Endometrium (tissue), 2 donors: ENCODE measurements around the gene ARHGEF19.
"Not testable (repeated sequence)": the region's sequence is repeated elsewhere in the genome, so short reads cannot be mapped to it uniquely, and the experiment has no call there.

Source experiments
- FAIRE-seq: peaks from 2 replicates; lab custom pipeline; 2012; peaks lifted over from hg19 to GRCh38; lab: Jason Lieb, UNC
- donor health status: control.
- donor health status: control.

ARHGEF19 gene

DNA sequence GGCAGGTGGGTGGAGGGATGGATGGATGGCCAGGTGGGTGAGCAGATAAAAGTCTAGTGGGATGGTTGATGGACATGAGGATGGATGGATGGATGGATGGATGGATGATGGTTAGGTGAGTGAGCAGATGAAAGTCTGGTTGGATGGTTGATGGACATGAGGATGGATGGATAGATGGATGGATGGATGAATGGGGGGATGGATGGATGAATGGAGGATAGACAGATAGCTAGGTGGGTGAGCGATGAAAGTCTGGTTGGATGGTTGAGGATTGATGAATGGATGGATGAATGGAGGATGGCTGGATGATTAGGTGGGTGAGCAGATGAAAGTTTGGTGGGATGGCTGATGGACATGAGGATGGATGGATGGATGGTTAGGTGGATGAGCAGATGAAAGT, 9.0 kb upstream of the ARHGEF19 start:
- no peak for FAIRE-seq

DNA sequence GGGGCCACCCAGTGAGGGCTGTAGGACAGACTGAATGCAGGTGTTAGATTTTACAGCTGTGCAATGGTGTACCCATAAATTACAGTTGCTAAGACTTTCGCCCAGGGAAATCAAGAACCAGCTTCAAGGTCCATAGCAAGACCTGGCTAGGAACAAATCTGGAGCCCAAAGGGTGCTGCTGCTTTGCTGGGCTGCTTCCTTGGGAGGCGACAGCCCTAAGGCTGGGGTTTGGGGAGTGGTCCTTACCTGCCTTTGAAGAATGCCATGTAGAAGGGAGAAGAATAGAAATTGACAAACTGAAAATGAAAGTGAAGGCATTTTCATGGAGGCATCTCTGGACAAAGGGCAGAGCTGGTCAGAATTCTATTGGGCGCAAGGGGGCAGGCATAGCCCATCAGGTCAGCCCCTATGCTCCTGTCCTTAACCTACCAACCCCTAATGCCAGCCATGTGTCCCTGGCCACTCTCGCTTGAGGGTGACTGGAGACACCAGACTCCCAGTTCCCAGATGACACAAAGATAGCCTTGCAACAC, 7.6 kb upstream of the ARHGEF19 start:
- no peak for FAIRE-seq

DNA sequence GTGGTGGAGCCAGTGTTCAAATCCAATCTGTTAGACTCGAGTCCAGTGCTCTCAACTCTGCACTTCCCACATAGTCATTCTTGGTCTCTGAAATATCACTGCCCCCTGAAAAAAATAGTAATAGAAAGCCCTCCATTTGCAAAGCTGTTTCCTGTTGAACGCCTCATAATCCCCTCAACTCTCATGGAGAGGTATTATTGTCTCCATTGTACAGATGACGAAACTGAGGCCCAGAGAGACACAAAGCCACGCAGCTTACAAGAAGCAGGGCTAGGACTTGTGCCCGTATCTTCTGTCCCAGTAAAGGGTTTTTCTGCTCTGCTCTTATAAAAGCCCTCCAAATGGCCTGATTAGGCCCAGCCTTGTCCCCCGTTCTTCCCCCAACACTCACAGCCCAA, 6.2 kb upstream of the ARHGEF19 start:
- FAIRE-seq: no peak

GRCh38 chr1:16218014-16218673, 5.7 kb upstream of the ARHGEF19 start:
- FAIRE-seq: no peak

DNA sequence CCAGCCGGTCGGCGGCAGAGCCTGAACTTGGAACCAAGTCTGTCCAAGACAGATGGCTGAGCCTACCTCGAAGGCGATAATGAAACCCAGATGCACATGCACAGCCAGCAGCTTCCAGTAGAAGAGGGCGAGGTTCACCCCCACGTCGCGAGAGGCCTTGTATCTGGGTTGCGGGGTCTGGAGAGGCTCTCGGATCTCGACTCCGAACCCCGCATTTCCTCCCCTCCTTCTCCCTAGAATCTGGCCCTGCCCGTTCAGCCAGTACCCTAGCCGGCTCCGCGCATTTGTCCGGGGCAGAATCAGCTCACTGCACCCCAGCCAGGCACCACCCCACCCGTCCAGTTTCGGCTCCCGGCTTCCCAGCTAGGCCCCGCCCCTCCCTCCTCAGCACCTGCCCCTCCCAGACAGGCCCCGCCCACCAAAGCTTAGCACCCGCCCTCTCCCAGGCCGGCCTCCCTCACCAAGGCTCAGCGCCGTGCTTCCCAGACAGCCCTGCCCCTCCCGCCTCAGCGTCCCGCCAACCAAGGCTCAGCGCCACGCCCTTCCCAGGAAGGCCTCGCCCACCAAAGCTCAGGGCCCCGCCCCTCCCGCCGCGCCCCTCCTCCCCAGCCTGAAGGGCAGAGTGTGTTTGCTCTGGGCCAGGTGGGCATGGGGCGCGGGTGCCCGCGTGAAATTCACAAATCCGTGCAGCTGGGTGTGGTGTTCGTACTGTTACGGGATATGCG, 4.8 kb upstream of the ARHGEF19 start:
- no peak for FAIRE-seq

GRCh38 chr1:16215882-16216753, 3.7 kb upstream of the ARHGEF19 start:
- FAIRE-seq: no peak

DNA sequence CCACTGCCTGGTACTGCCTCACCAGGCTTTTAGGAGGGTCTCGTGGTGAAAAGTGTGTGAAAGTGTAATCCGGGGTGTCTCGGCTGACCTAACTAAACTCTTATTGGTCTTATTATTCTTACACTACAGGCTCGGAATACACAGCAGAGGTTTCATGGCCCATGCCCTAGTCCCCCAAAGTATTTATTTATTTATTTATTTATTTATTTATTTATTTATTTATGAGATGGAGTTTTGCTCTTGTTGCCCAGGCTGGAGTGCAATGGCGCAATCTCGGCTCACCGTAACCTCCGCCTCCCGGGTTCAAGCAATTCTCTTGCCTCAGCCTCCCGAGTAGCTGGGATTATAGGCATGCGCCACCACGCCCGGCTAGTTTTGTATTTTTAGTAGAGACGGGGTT, 2.8 kb upstream of the ARHGEF19 start:
- not testable (repeated sequence) for FAIRE-seq

GRCh38 chr1:16213544-16213943, 1.1 kb upstream of the ARHGEF19 start:
- not testable (repeated sequence) for FAIRE-seq

DNA sequence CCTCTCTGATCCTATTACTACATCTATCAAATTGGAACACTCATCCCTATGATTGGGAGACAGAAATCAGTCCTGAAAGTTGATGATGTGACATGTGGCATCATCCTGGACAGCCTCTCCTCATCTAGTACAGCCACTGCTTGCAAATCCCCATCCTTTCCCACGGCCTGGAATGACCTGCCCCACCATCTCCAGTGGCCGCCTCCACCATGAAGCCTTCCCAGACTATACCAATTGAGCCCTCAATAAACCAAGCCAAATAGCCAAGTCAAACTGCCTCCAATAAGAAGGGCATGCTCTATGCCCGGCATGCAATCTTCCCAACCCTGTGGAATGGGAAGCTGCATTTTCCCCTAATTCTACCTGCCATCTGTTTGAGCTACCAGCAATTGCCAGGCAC, 561 bp upstream of the ARHGEF19 start:
- FAIRE-seq: no peak

DNA sequence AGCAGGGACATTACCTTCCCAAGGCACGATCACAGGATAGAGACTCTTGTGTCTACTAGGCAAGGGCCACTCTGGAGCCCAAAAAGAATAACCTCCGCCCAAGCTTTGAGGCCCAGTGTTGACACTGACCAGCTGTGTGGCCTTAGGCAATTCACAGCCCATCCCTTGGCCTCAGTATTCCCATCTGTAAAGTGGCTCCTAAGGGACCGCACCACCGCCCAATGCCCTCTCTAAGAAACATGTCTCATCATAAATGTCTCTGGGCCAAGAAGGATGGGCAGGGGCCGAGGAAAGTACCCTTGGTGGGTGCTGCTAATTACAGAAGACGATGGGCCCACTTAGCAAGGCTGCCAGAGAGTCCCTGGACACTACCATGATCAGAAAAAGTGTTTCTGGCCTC, 628 bp downstream of the ARHGEF19 start:
- no peak for FAIRE-seq

DNA sequence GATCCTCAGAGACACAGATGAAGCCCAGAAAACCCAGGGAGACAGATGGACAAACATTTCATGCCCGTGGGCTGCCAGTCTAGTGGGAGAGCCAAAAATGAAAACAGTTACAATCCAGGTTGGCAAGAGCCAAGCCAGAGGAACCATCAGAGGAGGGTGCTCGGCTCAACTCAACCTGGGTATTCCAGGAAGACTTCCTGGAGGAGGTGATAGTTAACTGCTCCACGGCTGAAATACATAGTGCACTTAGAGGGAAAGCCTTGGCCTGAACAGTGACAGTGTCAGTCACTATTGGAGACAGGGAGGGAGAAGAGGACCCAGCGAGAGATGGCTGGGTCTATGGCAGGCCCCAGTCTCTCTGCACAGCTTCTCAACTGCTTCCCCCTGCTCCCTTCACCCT, 1.9 kb downstream of the ARHGEF19 start:
- no peak for FAIRE-seq

DNA sequence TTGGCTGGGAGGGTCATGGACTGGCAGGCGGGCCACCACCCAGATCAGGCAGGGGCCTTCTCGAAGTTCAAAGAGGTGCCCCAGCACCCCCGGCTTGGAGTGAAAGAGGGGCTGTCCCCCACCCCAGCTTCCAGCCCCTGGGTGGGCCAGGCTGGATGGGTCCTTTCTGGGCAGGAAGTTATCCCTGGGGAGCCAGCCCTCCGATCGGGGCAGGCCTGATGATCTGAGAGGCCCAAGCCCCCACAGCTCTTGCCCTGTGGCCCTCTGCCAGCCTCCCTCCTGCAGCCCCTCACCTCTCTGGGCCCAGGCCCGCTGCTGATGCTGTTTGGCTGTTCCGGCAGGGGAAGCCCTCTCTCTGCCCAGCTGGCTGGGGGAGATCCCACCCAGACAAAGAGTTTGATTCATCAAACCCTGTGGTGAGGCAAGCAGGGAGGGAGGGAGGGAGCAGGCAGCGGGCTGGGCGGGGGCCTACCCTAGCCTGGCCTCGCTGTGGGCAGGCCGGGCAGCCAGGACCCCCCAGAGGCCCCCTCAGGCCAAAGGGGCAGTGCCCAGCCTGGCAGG, 2.5 kb downstream of the ARHGEF19 start:
- no peak for FAIRE-seq

DNA sequence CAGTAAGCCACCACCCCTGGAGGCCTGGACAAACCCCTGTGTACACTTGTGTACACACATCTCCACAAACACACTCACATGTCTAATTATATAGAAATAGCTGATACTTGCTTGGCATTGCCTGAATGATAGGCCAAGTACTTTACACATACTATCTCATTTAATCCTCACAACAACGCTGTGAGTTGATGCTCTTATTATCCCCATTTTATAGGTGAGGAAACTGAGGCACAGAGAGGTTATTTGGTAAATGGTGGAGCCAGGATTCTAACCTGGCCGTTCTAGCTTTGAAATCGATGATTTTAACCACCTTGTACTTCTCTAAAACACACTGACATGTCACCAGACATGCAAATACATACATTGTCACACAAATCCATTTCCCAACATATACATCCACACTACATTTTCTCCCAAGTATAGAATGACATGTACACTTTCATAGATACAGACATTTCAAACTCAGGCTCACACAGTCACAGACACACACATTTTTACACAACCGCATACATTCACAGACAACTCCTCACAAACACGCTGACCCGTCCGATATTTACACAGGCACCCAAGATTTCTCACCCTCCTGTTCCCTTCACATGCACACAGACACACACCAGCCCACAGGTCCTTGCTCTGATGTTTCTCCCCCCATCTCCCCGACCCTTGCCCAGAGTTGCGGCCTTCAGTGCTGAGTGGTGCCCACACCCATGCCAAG, 3.2 kb downstream of the ARHGEF19 start:
- FAIRE-seq: no peak

GRCh38 chr1:16208270-16208987, 4.0 kb downstream of the ARHGEF19 start:
- no peak for FAIRE-seq

- no peak for FAIRE-seq
Observed at GRCh38 chr1:16207318-16208269, 4.9 kb downstream of the ARHGEF19 start.

DNA sequence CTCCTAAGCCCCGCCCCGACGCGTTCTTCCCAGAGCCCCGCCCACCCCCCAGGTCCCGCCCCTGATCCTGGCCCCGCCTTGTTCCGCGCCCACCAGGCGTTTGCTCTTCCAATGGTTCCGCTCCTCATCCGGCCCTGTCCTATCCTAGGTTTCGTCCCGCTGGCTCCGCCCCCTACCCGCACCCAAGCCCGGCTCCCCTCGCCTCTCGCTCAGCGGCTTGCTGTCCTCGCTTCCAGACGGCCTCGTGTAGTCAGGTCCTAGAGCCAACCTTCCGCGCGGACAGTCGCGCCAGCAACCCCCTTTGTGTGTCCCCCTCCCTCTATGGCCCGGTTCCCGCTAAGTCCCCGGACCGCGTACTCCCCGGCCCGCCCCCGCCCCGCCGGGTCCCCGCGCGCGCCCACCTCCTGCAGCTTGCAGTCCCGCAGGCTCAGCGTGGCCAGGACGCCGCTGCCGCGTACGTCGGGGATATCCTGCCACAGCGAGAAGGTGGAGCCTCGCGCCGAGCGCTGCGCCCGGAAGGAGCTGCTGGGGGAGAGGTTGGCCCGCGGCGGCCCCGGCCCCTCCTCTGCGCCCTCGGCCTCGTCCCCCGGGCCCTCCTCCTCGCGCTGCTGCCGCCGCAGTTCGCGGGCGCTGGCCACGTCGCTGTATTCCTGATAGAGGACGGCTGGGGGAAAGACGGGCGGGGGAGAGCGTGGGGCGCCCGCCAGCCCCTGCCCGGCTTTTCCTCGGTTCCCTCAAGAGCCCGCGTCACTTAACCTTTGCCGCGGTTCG, 5.7 kb downstream of the ARHGEF19 start:
- FAIRE-seq: no peak

GRCh38 chr1:16205891-16206546, 6.4 kb downstream of the ARHGEF19 start:
- no peak for FAIRE-seq

DNA sequence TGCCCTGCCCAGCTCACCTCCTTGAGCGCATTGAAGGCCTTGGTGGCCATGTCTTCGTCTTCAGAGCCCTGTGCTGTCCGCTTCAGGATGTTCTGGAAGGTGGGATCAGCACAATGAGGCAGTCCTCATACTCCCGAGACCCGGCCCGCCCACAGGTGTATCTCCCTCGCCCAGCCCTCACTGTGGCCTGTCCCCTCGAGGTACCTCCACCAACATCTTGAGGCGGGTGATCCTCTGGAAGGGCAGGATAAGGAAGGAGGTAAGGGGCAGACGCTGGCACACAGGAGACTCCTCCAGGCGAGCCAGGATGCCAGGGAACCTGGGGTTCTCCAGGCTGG, 7.1 kb downstream of the ARHGEF19 start:
- no peak for FAIRE-seq
